SK-N-SH (cell line): Measurements from ENCODE around the gene DLL4. TPM values are rescaled to one million over a fixed set of nuclear protein-coding genes. Genes with fewer than 3 reads are reported as not detected.

Experiments
- CTCF ChIA-PET: fragments of 300-600, 350-600 bp; formaldehyde crosslinking; extraction: SDS; loops from one replicate; lab custom pipeline; 2021; lab: Yijun Ruan, JAX
- POLR2A ChIA-PET: fragments of 350-600 bp; sonication (Branson Sonifier 250); formaldehyde crosslinking; extraction: SDS; loops from one replicate; lab custom pipeline; 2020; ENCODE audit warnings: antibody characterized with exemption, inconsistent platforms; lab: Yijun Ruan, JAX
- DNase-seq: peaks from one replicate; pipeline ENCODE4 v3.0.0; 2012
- H2AFZ ChIP-seq: fragments of 200-600 bp; sonication (generic); 2 replicates; pipeline ENCODE4 v1.8.1; 2016; ENCODE audit warnings: antibody characterized with exemption, mild to moderate bottlenecking, low read depth
- H3F3A ChIP-seq: fragments of 200-600 bp; sonication (generic); replicated peaks from 2 replicates; pipeline ENCODE3; 2016; ENCODE audit warnings: antibody characterized with exemption, mild to moderate bottlenecking; ENCODE audit not compliant: insufficient read depth
- H3K27ac ChIP-seq, 2 experiments: fragments of 200-500 bp in 1 of 2; fragments of 200-600 bp in 1 of 2; sonication (Bioruptor generic) in 1 of 2; sonication (generic), shearing (Covaris generic) in 1 of 2; 2 replicates each; pipeline versions ENCODE4 v1.5.1 to v1.6.1; 2014 to 2016; ENCODE audit warnings: low read depth in 2 of 2, inconsistent platforms in 1 of 2, low read length in 1 of 2, mild to moderate bottlenecking in 1 of 2, mixed read lengths in 1 of 2
- H3K27me3 ChIP-seq: fragments of 200-600 bp; sonication (generic), shearing (Covaris generic); 2 replicates; pipeline ENCODE4 v1.6.1; 2016; ENCODE audit warnings: mixed run types; ENCODE audit not compliant: insufficient read depth
- H3K36me3 ChIP-seq, 2 experiments: fragments of 200-500 bp in 1 of 2; fragments of 200-600 bp in 1 of 2; sonication (Bioruptor generic) in 1 of 2; sonication (generic) in 1 of 2; replicated peaks in 1 of 2; 2 replicates each; pipeline versions ENCODE3 to v1.5.1; 2014 to 2016; ENCODE audit warnings: low read length in 1 of 2, mild to moderate bottlenecking in 1 of 2; ENCODE audit not compliant: insufficient read depth in 2 of 2, control insufficient read depth in 1 of 2
- H3K4me1 ChIP-seq, 2 experiments: fragments of 200-500 bp in 1 of 2; fragments of 200-600 bp in 1 of 2; sonication (Bioruptor generic) in 1 of 2; sonication (generic), shearing (Covaris generic) in 1 of 2; 2 replicates each; pipeline versions ENCODE4 v1.5.1 to v1.6.1; 2014 to 2016; ENCODE audit warnings: low read depth in 1 of 2, low read length in 1 of 2, mixed run types in 1 of 2; ENCODE audit not compliant: insufficient read depth in 2 of 2, control insufficient read depth in 1 of 2
- H3K4me2 ChIP-seq: fragments of 200-600 bp; sonication (generic), shearing (Covaris generic); 2 replicates; pipeline ENCODE4 v1.6.1; 2017; ENCODE audit warnings: mixed run types
- H3K4me3 ChIP-seq, 2 experiments: fragments of 200-500 bp in 1 of 2; fragments of 200-600 bp in 1 of 2; sonication (Bioruptor generic) in 1 of 2; sonication (generic), shearing (Covaris generic) in 1 of 2; 2 replicates each; pipeline versions ENCODE4 v1.5.1 to v1.8.1; 2014 to 2016; ENCODE audit warnings: low read depth in 2 of 2, inconsistent platforms in 1 of 2, low read length in 1 of 2, mild to moderate bottlenecking in 1 of 2, mixed read lengths in 1 of 2, moderate library complexity in 1 of 2
- H3K79me2 ChIP-seq: fragments of 200-600 bp; sonication (generic); 2 replicates; pipeline ENCODE4 v1.8.1; 2017; ENCODE audit warnings: mild to moderate bottlenecking; ENCODE audit not compliant: insufficient read depth
- H3K9ac ChIP-seq: fragments of 200-600 bp; sonication (generic); 2 replicates; pipeline ENCODE4 v1.6.1; 2017; ENCODE audit warnings: mixed run types
- H3K9me2 ChIP-seq: fragments of 200-600 bp; sonication (generic); 2 replicates; pipeline ENCODE4 v1.6.1; 2017; ENCODE audit warnings: mixed run types
- H3K9me3 ChIP-seq: fragments of 200-600 bp; sonication (generic); 2 replicates; pipeline ENCODE4 v1.6.1; 2017; ENCODE audit warnings: mixed run types, mild to moderate bottlenecking, moderate library complexity
- H4K20me1 ChIP-seq: fragments of 200-600 bp; sonication (generic); 2 replicates; pipeline ENCODE4 v1.6.1; 2017; ENCODE audit warnings: mild to moderate bottlenecking, mixed run types; ENCODE audit not compliant: insufficient read depth
- ELF1 ChIP-seq: IDR thresholded peaks from 2 replicates; pipeline ENCODE4 v1.4.0; 2012
- EP300 ChIP-seq, 2 experiments: IDR thresholded peaks; 2 replicates each; pipeline versions ENCODE4 v1.4.0 to v1.6.1; 2012; ENCODE audit warnings: borderline replicate concordance in 1 of 2, low read depth in 1 of 2, low read length in 1 of 2
- FOSL2 ChIP-seq: IDR thresholded peaks from 2 replicates; pipeline ENCODE4 v1.4.0; 2012; ENCODE audit warnings: low read depth, mild to moderate bottlenecking, moderate library complexity, borderline replicate concordance
- FOXM1 ChIP-seq: IDR thresholded peaks from 2 replicates; pipeline ENCODE4 v1.4.0; 2012; ENCODE audit warnings: low read depth, mild to moderate bottlenecking
- GABPA ChIP-seq: IDR thresholded peaks from 2 replicates; pipeline ENCODE4 v1.4.0; 2012; ENCODE audit warnings: low read depth, mild to moderate bottlenecking
- GATA2 ChIP-seq: sonication (generic); formaldehyde crosslinking; IDR thresholded peaks from 2 replicates; pipeline ENCODE4 v1.5.0; 2020; ENCODE audit warnings: mild to moderate bottlenecking, missing genetic modification reagents
- MEF2A ChIP-seq: IDR thresholded peaks from 2 replicates; pipeline ENCODE4 v1.4.0; 2012; ENCODE audit warnings: low read depth, borderline replicate concordance
- MXI1 ChIP-seq: IDR thresholded peaks from 2 replicates; pipeline ENCODE4 v1.6.1; 2012; ENCODE audit warnings: mild to moderate bottlenecking, low read depth, low read length, improper control_type of control experiment
- POLR2AphosphoS5 ChIP-seq: IDR thresholded peaks from 2 replicates; pipeline ENCODE4 v1.6.1; 2012; ENCODE audit warnings: low read depth, low read length
- RAD21 ChIP-seq: IDR thresholded peaks from 2 replicates; pipeline ENCODE4 v1.6.1; 2012; ENCODE audit warnings: mild to moderate bottlenecking, low read length
- RCOR1 ChIP-seq: fragments of 150-350 bp; IDR thresholded peaks from 2 replicates; pipeline ENCODE4 v1.6.1; 2017; ENCODE audit warnings: antibody characterized with exemption, low read length
- RXRA ChIP-seq: IDR thresholded peaks from 2 replicates; pipeline ENCODE4 v1.4.0; 2012; ENCODE audit warnings: low read depth, mild to moderate bottlenecking, borderline replicate concordance
- SMC3 ChIP-seq: IDR thresholded peaks from 2 replicates; pipeline ENCODE4 v1.6.1; 2012; ENCODE audit warnings: low read depth, low read length, improper control_type of control experiment
- TCF12 ChIP-seq: IDR thresholded peaks from 2 replicates; pipeline ENCODE4 v1.4.0; 2012
- TEAD4 ChIP-seq: IDR thresholded peaks from 2 replicates; pipeline ENCODE4 v1.4.0; 2012; ENCODE audit warnings: mild to moderate bottlenecking, borderline replicate concordance; ENCODE audit not compliant: insufficient read depth
- YY1 ChIP-seq: IDR thresholded peaks from 2 replicates; pipeline ENCODE4 v1.4.0; 2012; ENCODE audit warnings: low read depth, mild to moderate bottlenecking
- whole genome bisulfite sequencing: methylation state at CpG from one replicate; pipeline ENCODE4 v1.1.6; 2017; ENCODE audit warnings: low lambda C conversion rate; 5-methylcytosine and 5-hydroxymethylcytosine counted together
- polyA plus RNA-seq, 3 experiments: library from polyadenylated mRNA; depleted of rRNA; stranded (reverse); fragments of >200 nt; gene quantifications; 2 replicates each; pipeline ENCODE4 v1.2.3, GENCODE V29; 2012
- TF ChIP-seq, protein P1 (sequence below): fragments of 150-350 bp; IDR thresholded peaks from 2 replicates; pipeline ENCODE4 v1.6.1; 2016; ENCODE audit warnings: mild to moderate bottlenecking, low read depth, low read length
- TF ChIP-seq, protein P2 (sequence below): IDR thresholded peaks from 2 replicates; pipeline ENCODE4; 2012
- TF ChIP-seq, protein P3 (sequence below): IDR thresholded peaks from 2 replicates; pipeline ENCODE4 v1.4.0; 2012; ENCODE audit warnings: low read depth, borderline replicate concordance
- TF ChIP-seq, protein P4 (sequence below): IDR thresholded peaks from 2 replicates; pipeline ENCODE4 v1.4.0; 2012; ENCODE audit warnings: low read depth, borderline replicate concordance

Gene DLL4
- polyA plus RNA-seq, 1 of the 3 experiments (the other 2 are of a cell fraction) = 0.03 TPM

DNA sequence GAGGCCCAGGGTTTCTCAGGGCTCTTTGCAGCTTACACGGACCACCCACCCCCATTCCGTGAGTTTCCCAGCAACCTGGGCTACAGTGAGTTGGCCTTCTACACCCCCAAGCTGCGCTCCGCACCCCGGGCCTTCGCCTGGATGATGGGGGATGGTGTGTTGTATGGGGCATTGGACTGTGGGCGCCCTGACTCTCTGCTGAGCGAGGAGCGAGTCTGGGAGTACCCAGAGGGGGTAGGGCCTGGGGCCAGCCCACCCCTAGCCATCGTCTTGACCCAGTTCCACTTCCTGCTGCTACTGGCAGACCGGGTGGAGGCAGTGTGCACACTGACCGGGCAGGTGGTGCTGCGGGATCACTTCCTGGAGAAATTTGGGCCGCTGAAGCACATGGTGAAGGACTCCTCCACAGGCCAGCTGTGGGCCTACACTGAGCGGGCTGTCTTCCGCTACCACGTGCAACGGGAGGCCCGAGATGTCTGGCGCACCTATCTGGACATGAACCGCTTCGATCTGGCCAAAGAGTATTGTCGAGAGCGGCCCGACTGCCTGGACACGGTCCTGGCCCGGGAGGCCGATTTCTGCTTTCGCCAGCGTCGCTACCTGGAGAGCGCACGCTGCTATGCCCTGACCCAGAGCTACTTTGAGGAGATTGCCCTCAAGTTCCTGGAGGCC, 29.5 kb upstream of the DLL4 start:
- peaks cover 45% of the 10 kb centered on the region for H3K79me2 ChIP-seq
- no peak overlapping the region for H2AFZ ChIP-seq
- H3K9me3 ChIP-seq = no peaks in the 10 kb centered on the region
- H3K4me2 ChIP-seq = no peak overlapping the region
- no peak for DNase-seq
- no peak overlapping the region for H3K27ac ChIP-seq
- peaks cover 26% of the 10 kb centered on the region for H4K20me1 ChIP-seq
- ChIA-PET POLR2A (no interaction called here), CTCF (interaction anchor here (0.7 to 23.8 kb wide), 6 partner anchors 8 to 286 kb away, joined by 3 to 675 read pairs (median 60); partner anchors contain the start of gene DLL4)
- H3F3A ChIP-seq = peaks cover 17% of the 10 kb centered on the region
- peaks cover 0 to 13% of the 10 kb centered on the region in 2 experiments; a peak in 1 of 4 replicates for H3K4me1 ChIP-seq
- no peaks in the 10 kb centered on the region for H3K27me3 ChIP-seq
- peaks cover 19 to 45% of the 10 kb centered on the region in 2 experiments for H3K36me3 ChIP-seq
- WGBS = 91% methylated on average over 8 of the region's 33 CpGs
- H3K9me2 ChIP-seq = no peaks in the 10 kb centered on the region
- H3K4me3 ChIP-seq = no peak overlapping the region
- TF ChIP-seq RXRA (no peak), ELF1 (no peak), GABPA (no peak), FOXM1 (no peak), TCF12 (no peak), SMC3 (no peak), EP300 (IDR thresholded peaks at IDR 0.05; ENCODE audit: borderline replicate concordance in 1 of 2, low read depth in 1 of 2, low read length in 1 of 2) (no peak), MEF2A (no peak)
- TF ChIP-seq, protein P1, sequence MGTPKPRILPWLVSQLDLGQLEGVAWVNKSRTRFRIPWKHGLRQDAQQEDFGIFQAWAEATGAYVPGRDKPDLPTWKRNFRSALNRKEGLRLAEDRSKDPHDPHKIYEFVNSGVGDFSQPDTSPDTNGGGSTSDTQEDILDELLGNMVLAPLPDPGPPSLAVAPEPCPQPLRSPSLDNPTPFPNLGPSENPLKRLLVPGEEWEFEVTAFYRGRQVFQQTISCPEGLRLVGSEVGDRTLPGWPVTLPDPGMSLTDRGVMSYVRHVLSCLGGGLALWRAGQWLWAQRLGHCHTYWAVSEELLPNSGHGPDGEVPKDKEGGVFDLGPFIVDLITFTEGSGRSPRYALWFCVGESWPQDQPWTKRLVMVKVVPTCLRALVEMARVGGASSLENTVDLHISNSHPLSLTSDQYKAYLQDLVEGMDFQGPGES = no peak
- no peak overlapping the region for H3K9ac ChIP-seq

DNA sequence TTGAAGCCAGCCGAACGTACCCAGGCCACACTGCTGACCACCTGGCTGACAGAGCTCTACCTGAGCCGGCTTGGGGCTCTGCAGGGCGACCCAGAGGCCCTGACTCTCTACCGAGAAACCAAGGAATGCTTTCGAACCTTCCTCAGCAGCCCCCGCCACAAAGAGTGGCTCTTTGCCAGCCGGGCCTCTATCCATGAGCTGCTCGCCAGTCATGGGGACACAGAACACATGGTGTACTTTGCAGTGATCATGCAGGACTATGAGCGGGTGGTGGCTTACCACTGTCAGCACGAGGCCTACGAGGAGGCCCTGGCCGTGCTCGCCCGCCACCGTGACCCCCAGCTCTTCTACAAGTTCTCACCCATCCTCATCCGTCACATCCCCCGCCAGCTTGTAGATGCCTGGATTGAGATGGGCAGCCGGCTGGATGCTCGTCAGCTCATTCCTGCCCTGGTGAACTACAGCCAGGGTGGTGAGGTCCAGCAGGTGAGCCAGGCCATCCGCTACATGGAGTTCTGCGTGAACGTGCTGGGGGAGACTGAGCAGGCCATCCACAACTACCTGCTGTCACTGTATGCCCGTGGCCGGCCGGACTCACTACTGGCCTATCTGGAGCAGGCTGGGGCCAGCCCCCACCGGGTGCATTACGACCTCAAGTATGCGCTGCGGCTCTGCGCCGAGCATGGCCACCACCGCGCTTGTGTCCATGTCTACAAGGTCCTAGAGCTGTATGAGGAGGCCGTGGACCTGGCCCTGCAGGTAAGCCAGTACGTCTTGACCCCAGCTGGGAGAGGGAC, 28.7 kb upstream of the DLL4 start:
- Histone ChIP-seq H3K79me2 (peaks cover 37% of the 10 kb centered on the region), H3K36me3 (peaks cover 19 to 45% of the 10 kb centered on the region in 2 experiments), H3K9me2 (no peaks in the 10 kb centered on the region), H3K9me3 (no peaks in the 10 kb centered on the region), H3F3A (peaks cover 21% of the 10 kb centered on the region), H3K27me3 (no peaks in the 10 kb centered on the region), H3K4me3 (no peak overlapping the region), H3K27ac (no peak overlapping the region), H3K4me2 (no peak overlapping the region), H4K20me1 (peaks cover 26% of the 10 kb centered on the region), H3K9ac (no peak overlapping the region), H2AFZ (no peak overlapping the region), H3K4me1 (peaks cover 0 to 8% of the 10 kb centered on the region in 2 experiments; a peak in 1 of 4 replicates)
- CTCF ChIA-PET = interaction anchor here (0.7 to 23.8 kb wide), 5 partner anchors 8 to 285 kb away, joined by 3 to 675 read pairs (median 5); partner anchors contain the start of gene DLL4
- POLR2A ChIA-PET = no interaction called here
- 99% methylated on average over 22 of the region's 36 CpGs for WGBS
- no peak for DNase-seq
- TF ChIP-seq RXRA (no peak), EP300 (IDR thresholded peaks at IDR 0.05; ENCODE audit: borderline replicate concordance in 1 of 2, low read depth in 1 of 2, low read length in 1 of 2) (no peak), TEAD4 (no peak), POLR2AphosphoS5 (no peak), ELF1 (no peak), YY1 (no peak), GATA2 (CRISPR knock-in tag) (no peak), SMC3 (no peak), RAD21 (no peak), RCOR1 (no peak), MXI1 (no peak), FOSL2 (no peak)
- TF ChIP-seq, protein P2, sequence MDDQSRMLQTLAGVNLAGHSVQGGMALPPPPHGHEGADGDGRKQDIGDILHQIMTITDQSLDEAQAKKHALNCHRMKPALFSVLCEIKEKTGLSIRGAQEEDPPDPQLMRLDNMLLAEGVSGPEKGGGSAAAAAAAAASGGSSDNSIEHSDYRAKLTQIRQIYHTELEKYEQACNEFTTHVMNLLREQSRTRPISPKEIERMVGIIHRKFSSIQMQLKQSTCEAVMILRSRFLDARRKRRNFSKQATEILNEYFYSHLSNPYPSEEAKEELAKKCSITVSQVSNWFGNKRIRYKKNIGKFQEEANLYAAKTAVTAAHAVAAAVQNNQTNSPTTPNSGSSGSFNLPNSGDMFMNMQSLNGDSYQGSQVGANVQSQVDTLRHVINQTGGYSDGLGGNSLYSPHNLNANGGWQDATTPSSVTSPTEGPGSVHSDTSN = no peak
- TF ChIP-seq, protein P1 = no peak
- TF ChIP-seq, protein P3, sequence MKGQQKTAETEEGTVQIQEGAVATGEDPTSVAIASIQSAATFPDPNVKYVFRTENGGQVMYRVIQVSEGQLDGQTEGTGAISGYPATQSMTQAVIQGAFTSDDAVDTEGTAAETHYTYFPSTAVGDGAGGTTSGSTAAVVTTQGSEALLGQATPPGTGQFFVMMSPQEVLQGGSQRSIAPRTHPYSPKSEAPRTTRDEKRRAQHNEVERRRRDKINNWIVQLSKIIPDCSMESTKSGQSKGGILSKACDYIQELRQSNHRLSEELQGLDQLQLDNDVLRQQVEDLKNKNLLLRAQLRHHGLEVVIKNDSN = no peak
- TF ChIP-seq, protein P4, sequence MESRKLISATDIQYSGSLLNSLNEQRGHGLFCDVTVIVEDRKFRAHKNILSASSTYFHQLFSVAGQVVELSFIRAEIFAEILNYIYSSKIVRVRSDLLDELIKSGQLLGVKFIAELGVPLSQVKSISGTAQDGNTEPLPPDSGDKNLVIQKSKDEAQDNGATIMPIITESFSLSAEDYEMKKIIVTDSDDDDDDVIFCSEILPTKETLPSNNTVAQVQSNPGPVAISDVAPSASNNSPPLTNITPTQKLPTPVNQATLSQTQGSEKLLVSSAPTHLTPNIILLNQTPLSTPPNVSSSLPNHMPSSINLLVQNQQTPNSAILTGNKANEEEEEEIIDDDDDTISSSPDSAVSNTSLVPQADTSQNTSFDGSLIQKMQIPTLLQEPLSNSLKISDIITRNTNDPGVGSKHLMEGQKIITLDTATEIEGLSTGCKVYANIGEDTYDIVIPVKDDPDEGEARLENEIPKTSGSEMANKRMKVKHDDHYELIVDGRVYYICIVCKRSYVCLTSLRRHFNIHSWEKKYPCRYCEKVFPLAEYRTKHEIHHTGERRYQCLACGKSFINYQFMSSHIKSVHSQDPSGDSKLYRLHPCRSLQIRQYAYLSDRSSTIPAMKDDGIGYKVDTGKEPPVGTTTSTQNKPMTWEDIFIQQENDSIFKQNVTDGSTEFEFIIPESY = no peak
